ENCODE results near the gene ARHGAP15. TPM values are rescaled to one million over a fixed set of nuclear protein-coding genes. Genes with fewer than 3 reads are reported as not detected.

ARHGAP15 gene
- total RNA-seq, 1 donor from 2014 or later, result not detected

GRCh38 chr2:143720095-143720664 lies 591.0 kb downstream of the ARHGAP15 start:
- Histone ChIP-seq H3K36me3 (ENCODE audit: control insufficient read depth, insufficient read depth, low read length) (no peaks in the 10 kb centered on the region), H3K27me3 (ENCODE audit: control insufficient read depth, insufficient read depth, low read length) (no peaks in the 10 kb centered on the region), H3K4me3 (ENCODE audit: low read depth, low read length) (no peak overlapping the region)
- TF ChIP-seq CTCF (IDR thresholded peaks at IDR 0.05; ENCODE audit: insufficient read depth, low read length, poor library complexity, severe bottlenecking), result peak; percentile 23
- no peak for DNase-seq (ENCODE audit: low read depth)

- Histone ChIP-seq H3K36me3 (ENCODE audit: control insufficient read depth, insufficient read depth, low read length) (no peaks in the 10 kb centered on the region), H3K4me3 (ENCODE audit: low read depth, low read length) (no peak overlapping the region), H3K27me3 (ENCODE audit: control insufficient read depth, insufficient read depth, low read length) (no peaks in the 10 kb centered on the region)
- TF ChIP-seq CTCF (IDR thresholded peaks at IDR 0.05; ENCODE audit: insufficient read depth, low read length, poor library complexity, severe bottlenecking), result no peak
- DNase-seq (ENCODE audit: low read depth), result no peak
These were observed 596.2 kb downstream of the ARHGAP15 start for GRCh38 chr2:143725400-143725799.

- no peak for TF ChIP-seq CTCF (IDR thresholded peaks at IDR 0.05; ENCODE audit: insufficient read depth, low read length, poor library complexity, severe bottlenecking)
- H3K27me3 ChIP-seq (ENCODE audit: control insufficient read depth, insufficient read depth, low read length), result no peaks in the 10 kb centered on the region
- no peaks in the 10 kb centered on the region for H3K36me3 ChIP-seq (ENCODE audit: control insufficient read depth, insufficient read depth, low read length)
- DNase-seq (ENCODE audit: low read depth), result no peak
- H3K4me3 ChIP-seq (ENCODE audit: low read depth, low read length), result no peak overlapping the region
These were observed 597.1 kb downstream of the ARHGAP15 start for GRCh38 chr2:143726151-143726845.

GRCh38 chr2:143728498-143728897 lies 599.3 kb downstream of the ARHGAP15 start:
- Histone ChIP-seq H3K27me3 (ENCODE audit: control insufficient read depth, insufficient read depth, low read length) (no peaks in the 10 kb centered on the region), H3K4me3 (ENCODE audit: low read depth, low read length) (no peak overlapping the region), H3K36me3 (ENCODE audit: control insufficient read depth, insufficient read depth, low read length) (no peaks in the 10 kb centered on the region)
- DNase-seq (ENCODE audit: low read depth), result no peak
- TF ChIP-seq CTCF (IDR thresholded peaks at IDR 0.05; ENCODE audit: insufficient read depth, low read length, poor library complexity, severe bottlenecking), result no peak

- Histone ChIP-seq H3K4me3 (ENCODE audit: low read depth, low read length) (no peak overlapping the region), H3K36me3 (ENCODE audit: control insufficient read depth, insufficient read depth, low read length) (no peaks in the 10 kb centered on the region), H3K27me3 (ENCODE audit: control insufficient read depth, insufficient read depth, low read length) (no peaks in the 10 kb centered on the region)
- no peak for TF ChIP-seq CTCF (IDR thresholded peaks at IDR 0.05; ENCODE audit: insufficient read depth, low read length, poor library complexity, severe bottlenecking)
- no peak for DNase-seq (ENCODE audit: low read depth)
These were observed 600.1 kb downstream of the ARHGAP15 start for GRCh38 chr2:143729296-143729814.

Data from kidney epithelial cell (primary cell).